GM21737 (cell line): ENCODE results near the gene APMAP.

Experiments used
- ATAC-seq: cut with Tn5 transposase; IDR thresholded peaks from one replicate; pipeline ENCODE4 v1.9.1; 2021; ENCODE audit warnings: mild to moderate bottlenecking, moderate library complexity; ENCODE audit not compliant: unreplicated experiment

Gene APMAP

DNA sequence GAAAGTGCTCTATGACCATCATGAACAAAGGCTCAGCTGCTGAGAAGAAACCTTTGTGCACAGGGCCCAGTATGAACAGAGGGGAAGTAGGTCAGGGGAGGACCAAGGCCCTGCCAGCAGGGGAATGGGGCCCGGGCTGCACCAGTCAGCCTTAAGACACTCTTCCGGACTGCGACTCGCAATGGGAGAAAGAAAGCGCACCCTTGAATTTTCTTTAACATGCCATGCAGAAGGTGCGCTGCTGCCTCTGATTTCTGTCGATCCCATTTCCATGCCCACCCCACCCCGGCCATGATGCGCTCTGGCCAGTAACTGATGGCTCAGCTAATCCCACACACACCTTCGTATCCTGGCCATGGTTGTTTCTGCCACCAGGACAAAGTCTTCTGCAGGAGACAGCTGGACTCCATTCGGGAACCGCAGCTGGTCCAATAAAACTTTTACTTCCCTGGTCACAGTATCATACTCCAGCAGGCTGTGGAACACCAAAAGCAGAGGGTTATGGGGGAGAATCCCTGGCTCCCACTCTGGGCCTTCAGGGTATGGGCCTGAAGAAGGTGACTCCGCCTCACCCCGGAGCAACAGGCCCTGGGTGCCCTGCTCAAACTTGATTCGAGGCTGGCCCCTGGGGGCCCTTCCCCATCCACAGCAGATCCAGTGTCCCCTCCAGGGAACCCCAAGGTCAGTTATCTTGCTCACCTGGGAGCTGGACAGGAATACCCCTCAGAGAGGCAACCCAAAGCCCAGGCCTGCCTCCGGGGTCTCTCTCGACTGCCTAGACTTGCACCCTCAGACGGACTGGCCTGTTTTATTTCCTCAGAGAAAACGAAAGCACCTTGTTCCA is 23.1 kb downstream of the APMAP start:
- no peak for ATAC-seq

DNA sequence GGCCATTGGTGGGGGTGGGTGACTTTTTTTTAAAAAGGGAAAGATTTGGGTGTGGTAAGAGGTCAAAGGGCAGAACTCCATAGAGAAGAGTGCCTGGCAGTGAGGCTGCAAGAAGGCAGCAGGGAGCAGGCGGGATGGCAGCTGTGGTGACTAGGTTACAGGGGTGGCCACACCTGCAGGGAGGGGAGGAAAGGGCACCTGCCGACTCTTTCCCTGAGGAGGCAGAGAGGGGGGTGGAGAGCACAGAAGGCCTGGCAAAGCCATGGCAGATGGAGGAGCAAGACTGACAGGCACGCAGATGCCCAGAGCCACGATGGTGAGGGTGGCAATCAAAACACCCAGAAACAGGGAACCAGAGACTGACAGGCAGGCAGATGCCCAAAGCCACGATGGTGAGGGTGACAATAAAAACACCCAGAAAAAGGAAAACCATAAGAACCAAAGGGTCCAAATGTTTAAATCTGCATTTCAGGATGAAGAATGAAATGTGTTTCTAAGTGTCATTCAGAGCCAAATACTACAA is 24.2 kb downstream of the APMAP start:
- no peak for ATAC-seq

DNA sequence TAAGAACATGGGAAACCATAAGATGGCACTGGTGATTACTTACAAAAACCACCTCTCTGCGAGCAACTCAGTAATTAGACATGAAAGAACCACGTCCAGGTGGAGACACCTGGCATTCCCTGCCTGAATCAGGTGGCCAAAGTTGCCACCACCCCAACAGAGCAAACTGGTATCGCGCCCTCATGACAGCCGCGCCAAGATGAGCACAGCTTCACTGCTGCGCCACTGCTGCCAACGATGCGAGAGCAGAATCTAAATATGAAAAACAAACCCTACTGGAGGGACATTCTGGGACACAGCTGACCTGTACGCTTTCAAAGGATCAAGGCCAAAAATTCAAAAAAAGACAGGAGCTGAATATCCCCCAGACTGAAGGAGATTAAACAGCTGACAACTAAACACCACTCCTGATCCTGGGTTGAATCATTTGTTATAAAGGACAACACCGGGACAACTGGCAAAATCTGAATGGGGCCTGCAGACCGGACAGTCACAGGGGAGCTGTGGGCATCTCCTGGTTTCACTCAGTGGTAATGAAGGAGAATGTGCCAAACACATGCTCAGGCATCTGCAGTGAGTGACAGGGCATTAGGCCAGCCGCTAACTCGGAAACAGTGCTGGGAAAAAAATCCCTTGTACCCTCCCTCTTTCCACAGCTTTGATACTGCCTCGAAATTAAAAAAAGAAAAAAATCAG is 26.1 kb downstream of the APMAP start:
- ATAC-seq: no peak

DNA sequence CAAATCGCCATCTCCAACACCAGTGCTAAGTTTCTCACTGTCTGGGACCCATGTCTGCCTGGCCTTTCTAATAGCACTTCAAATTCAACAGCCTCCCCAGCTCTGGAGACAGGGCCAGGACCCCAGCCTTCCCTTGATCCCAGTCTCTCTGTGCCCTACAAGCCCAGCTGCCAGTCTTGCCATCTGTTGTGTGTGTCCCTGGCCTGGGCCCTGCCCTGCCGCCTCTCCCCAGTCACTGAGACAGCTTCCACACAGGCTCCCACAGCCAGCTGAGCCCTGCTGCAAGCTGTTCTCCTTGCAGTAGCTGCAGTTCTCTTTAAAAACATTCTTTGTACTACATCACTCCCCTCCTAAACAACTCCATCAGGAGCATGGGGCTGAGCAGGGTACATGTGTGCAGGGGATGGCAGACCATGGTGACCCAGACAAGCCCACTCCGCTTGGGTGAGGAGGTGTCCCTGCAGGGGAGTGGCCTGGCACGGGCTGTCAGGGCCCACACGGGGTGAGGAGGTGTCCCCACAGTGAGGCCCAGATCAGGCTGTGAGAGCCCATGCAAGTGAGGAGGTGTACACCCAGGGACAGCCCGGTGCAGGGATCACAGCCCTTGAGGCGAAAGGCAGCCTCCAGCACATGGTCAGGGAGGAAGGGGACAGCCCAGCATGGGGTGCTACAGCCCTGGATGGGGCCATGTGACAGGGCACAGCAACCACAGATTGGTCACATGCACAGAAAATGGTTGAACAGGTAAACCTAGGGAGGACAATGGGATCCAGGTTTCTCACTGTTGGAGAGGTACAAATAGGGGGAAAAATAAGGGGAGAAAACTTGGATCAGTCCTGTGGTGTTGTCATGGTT is 27.3 kb downstream of the APMAP start:
- ATAC-seq: no peak

DNA sequence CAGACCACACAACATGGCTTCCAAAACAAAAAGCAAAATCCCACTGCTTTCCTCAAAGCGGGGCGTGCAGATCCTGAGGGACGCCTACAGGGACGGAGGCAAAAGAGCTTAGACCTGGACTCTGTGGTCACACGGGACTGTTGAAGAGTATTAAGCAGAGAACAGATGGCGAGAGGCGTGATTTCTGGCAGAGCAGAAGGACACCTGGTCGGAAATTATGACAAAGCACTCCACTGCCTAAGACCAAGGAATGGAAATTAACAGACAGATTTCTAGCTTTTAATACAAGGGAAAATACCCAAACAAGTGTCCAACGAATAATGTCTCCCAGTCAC is 28.1 kb downstream of the APMAP start:
- ATAC-seq: no peak

DNA sequence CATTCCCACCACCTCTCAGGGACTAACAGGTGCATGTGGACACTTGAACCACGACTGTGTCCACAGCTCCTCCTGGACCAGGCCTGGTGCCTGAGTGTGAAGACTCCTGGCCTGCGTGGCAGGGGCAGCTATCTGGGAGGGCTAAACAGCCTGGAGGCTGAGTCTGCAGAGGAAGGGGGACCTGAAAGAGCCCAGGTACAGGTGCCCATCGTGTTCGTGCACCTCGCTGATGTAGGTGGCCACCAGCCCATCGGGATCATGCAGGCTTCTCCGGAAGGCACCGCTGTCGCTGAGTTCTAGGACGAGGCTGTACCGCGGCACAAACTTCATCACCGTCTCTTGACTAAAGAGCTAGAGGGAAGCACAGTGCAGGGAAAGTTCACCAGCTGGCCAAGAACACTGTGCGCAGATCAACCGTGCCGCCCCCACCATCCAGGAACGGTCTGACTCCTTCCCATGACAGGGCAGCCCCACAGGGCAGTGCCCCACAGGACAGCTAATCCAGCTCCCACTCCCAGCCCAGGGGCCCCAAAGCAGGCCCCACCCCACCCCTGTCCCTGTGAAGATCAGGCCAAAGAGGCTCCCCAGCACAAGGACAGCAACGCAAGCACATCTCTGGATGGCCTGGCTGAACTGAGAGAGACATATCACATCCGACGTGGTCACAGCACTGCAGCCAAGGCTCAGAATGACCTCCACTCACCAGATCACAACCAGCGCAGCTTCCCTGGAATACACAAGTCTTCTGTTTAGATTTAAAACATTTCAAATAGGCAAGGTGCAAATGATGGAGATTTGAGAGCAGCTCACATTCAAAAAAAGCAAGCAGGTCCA is 28.7 kb downstream of the APMAP start:
- no peak for ATAC-seq

DNA sequence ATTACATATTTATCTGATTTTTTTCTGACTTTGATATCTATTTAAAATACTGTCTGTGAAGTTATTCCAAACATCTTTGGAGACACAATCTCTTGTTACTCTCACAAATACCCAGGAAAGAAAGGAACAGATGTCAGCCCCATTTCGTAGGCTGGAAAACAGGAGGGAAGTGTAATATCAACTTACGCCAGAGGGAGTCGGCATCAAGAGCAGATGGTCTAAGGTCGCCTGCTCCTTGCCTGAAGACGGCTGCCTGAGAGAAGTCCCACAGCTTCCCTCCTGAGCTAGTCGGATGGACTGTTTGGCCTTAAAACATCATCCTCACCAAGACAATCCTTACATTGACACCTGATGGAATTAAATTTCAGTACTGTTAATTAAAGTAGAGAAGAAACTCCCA is 30.0 kb downstream of the APMAP start:
- no peak for ATAC-seq

DNA sequence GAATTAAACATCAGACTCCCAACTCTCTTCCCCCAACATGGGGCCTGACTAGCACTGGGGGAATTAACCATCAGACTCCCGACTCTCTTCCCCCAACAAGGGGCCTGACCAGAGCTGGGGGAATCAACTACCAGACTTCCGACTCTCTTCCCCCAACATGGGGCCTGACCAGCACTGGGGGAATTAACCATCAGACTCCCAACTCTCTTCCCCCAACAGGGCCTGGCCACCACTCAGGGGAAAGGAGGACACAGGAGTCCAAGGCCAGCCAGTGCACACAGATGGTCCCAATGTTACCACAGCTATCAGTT is 30.4 kb downstream of the APMAP start:
- ATAC-seq: no peak

DNA sequence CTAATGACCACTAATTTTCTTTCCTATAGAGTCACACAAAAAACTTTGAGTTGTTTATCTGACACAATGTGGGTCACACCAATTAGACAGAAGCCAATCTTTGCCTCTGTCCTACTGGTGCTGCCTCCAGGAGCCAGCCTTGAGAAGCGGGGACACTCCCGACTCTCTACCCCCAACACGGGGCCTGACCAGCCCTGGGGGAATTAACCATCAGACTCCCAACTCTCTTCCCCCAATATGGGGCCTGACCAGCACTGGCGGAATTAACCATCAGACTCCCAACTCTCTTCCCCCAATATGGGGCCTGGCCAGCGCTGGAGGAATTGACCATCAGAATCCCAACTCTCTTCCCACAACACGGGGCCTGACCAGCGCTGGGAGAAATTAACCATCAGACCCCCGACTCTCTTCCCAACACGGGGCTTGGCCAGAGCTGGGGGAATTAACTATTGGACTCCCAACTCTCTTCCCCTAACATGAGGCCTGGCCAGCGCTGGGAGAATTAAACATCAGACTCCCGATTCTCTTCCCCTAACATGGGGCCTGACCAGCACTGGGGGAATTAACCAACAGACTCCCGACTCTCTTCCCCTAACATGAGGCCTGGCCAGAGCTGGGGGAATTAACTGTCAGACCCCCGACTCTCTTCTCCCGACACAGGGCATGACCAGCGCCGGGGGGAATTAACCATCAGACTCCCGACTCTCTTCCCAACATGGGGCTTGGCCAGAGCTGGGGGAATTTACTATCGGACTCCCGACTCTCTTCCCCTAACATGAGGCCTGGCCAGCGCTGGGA is 31.0 kb downstream of the APMAP start:
- ATAC-seq: no peak

DNA sequence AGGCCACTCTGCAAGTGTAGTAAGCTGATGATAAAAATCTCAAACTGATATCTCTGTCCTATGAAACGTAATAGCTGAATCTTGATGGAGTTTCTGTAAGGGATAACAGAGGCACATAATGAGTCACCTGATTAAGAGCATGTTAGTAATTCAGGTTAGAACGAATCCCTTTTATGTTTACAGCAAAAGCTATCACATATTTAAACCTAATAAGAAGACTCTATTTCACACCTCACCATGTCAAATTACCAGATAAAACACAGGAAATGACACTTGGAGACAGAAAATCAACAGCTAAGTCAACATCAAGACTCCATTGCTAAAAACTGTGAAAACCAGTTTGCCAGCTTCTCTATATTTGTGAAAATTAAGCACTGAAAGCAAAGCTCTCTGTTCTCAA is 31.7 kb downstream of the APMAP start:
- no peak for ATAC-seq

DNA sequence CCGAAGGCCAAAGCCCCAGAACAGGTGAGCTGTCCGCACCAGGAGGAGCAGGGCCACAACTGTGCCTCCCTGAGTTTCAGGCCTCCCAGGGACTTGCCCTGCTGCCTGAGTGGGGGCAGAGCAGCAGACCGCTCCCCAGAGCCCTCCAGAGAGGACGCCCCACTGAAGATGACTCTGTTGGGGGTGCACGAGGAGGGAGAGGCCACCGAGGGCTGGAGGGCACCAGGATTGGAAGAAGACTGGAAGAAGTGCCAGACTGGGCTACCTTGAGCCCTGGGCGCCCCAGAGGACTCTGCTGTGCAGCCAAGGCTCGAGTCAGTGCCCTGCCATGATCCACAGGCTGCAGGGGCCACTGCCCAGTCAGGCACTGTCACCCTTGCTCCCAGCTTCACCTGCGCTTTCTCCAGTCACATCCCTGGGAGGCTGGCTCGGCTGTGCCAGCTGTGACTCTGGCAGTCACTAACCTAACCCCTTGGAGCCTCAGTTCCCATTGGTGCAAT is 32.2 kb downstream of the APMAP start:
- ATAC-seq: no peak

DNA sequence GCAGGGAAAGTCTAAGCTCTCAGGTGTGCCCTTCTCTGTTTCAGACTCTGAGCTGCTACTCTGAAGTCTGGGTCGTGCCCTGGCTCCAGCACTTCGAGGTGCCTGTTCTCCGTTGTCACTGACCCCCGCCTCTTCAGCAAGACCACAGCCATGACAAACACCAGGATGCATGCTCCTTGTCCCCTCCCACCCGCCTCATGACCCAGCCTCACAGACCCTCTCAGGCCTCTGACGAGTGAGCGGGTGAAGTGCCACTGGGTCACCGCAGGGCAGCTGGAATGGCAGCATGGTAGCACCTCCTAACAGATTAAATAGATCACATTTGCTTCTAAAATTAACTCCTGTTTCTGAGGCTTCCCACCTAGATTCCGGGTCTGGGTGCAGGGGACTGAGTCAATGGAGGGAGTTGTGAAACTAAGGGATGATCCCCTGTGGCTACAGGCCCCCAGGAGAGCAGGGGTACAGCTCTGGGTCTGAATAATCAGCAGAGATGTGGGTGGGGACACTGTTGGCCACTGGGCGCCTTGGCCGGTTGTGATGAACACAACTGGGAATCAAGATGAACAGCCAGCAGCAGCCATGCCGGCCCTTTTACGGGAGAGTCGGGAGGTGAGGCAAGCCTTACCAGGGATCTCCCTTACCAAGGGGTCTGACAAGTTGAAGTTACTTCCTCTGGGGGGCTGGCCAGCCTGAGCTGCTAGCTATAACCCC is 32.8 kb downstream of the APMAP start:
- ATAC-seq: no peak

DNA sequence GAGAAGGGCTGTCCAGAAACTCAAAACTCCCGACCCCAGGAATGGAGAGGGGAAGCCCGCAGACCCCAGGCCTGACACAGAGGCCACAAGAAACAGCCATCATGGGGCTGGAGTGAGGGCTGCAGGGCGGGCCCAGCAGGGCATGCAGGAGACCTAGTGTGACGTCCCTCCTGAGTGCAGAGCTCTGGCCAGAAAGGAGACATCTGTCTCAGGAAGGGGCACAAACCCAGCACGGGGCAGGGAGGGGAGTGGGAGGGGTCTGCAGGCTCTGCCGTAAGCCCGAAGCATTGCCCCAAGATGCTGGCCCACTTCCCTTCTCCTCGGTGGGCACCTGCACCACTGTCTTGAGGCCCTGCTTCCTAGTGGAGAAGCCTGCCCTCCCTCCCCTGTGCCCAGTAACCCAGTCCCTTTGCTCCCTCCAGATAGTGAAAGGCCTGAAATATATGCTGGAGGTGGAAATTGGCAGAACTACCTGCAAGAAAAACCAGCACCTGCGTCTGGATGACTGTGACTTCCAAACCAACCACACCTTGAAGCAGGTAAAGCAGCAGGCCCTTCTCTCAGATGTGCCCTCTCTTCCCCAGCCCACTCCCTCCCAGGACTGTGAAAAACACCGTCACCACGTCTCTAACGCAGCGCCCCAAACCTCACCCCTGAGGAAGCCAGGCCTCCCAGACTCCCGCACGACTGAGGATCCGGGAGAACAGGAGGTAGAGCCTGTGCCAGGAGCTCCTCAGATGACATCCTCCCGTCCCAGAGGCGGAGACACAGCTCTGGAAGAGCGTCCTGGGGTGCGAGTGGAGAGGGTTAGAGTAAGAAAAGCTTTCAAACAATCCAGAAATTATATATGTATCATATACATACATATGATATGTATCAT is 33.8 kb downstream of the APMAP start:
- ATAC-seq: no peak

DNA sequence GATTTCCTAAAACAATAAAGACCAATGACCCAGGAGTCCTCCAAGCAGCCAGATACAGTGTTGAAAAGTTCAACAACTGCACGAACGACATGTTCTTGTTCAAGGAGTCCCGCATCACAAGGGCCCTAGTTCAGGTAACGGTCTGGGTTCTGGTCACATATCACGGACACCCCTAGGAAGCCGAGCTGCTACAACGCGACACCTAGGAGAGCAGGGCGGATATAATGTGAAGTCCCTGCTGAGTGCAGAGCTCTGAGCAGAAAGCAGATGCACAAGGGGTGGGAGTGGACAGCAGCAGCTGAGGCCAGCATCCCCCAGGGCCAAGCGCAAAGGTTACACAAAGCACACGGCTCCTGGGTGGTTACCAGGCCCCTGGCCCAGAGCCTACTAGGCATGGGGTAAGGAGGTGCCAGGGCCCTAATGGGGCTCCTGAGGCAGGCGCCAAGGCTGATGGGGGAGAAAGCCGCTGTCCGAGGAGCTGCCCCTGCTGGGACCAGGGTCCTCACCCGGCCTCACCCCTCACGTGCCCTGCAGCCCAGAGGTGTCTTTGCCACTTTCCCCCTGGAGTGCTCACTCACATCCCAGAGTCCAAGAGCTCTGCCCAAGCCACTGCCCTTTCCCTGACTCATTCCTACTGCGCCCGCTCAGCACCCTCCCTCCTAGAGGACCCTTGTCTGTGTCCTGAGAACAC is 35.1 kb downstream of the APMAP start:
- ATAC-seq: no peak

DNA sequence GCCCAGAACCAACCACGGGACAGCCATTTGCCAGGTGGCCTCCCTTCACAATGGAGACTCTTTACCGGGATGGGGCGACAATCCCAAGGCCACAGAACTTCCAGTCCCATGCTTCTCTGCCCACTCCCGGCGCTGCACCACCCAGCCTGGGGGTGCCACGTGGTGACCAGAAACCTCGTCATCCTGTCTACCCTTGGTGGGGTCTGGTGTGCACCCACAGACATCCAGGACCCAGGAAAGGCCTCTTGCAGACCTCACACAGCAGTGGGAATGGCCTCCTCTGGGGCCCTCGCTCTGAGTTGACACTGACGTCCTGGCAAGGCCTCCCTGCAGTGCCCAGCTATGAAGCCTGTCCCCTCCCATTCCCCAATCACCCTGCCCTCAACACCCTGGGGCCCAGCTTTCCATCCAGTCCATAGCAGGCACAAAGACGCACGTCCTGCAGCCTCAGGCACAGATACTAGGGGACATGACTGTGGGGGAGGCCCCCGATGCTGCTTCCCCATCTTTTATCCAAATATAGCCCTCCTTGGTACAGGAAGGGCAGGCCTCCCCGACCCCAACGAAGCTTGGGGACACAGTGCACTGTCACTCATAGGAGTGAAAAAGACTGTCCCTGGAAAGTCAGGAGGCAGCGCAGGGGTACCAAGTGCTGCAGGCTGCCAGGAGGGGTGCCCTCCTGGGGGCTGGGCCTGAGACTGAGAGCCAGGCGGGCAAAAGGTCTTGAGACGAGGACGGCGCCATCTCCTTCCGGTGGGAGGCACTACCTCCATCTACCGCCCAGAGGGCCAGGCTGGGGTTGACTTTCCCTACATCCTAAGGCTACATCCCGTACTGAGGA is 36.3 kb downstream of the APMAP start:
- ATAC-seq: no peak

DNA sequence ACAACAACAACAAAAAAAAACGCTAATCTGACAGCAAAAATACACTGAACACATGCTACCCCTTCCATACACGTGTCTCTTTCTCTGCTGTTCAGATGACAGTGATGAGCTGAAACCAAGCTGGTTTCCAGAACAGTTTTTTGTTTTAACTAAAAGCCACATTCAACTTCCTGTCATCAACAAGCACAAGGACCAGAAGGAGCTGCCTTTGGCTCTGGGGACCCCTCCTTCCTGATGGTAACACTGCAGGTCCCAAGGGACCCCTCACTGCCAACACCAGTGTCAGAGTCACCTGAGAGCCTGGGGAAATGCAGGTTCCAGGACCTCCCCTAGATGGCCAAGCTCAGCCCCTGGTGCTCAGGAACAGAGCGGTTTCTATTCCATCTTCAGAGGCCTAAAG is 37.5 kb downstream of the APMAP start:
- peak; percentile 87 for ATAC-seq

DNA sequence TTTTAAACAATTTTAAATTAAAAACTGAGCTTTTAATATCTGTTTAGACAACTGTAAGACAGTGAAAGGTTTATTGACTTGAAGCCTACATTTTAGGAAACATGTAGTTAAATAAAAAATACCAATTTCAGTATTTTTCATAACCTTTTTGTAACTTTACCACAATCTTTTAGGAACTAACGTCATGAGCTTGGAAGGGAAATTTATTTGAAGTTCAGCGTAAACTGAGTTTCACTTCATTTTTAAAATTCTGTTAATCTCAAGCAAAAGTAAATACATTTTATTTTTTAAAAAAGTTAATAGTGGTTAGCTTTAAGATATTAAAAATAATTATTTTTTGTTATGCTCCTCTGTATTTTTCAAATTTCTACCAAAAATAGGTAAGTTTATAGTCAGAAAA is 38.0 kb downstream of the APMAP start:
- ATAC-seq: no peak
